SIG-M5 treated with dmso at 0.1 percent for 504 hours (cell line): Measurements from ENCODE around the gene CEP170B.
"Not testable (repeated sequence)": the region's sequence is repeated elsewhere in the genome, so short reads cannot be mapped to it uniquely, and the experiment has no call there.

Experiments
- DNase-seq: peaks from one replicate; lab custom pipeline; 2025; ENCODE audit not compliant: unreplicated experiment; lab: John Stamatoyannopoulos, UW

CEP170B gene

DNA sequence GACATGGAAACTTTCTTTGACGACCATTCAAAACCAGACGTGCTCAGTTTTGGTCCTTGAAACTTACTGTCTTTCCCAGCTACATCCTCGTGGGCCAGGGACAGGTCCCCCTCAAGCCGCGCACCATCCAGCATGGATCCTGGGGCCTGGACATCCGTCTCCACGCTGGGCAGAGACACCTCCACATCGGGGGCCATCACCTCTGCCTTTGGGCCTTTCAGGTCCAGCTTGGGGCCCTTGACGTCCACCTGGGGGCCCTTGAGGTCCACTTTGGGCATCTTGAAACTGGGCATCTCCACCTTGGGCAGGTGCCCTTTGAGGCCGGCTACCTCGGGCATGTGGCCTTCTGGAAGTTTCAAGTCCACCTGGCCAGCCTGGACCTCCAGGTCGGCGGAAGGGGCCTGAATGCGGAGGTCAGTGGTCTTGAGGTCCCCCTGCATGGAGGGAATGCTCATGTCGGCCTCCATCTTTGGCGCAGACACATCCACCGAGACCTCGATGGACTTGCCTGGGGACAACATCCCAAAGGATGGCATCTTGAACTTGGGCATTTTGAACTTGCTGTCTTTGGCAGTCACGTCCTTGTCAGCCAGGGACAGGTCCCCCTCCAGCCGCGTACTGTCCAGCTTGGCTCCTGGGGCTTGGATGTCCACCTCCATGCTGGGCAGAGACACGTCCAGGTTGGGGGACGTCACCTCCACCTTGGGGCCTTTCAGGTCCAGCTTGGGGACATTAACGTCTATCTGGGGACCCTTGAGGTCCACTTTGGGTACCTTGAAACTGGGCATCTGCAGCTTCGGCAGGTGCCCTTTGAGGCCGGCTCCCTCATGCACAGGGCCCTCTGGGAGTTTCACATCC lies 76.7 kb downstream of the CEP170B start:
- no peak for DNase-seq

GRCh38 chr14:104942586-104942985 lies 77.5 kb downstream of the CEP170B start:
- no peak for DNase-seq

- DNase-seq = not testable (repeated sequence)
Measured at GRCh38 chr14:104943216-104944015, 78.3 kb downstream of the CEP170B start.

DNA sequence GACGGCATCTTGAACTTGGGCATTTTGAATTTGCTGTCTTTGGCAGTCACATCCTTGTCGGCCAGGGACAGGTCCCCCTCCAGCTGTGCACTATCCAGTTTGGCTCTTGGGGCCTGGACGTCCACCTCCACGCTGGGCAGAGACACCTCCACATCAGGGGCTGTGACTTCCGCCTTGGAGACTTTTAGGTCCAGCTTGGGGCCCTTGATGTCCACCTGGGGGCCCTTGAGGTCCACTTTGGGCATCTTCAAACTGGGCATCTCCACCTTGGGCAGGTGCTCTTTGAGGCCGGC lies 78.9 kb downstream of the CEP170B start:
- DNase-seq = not testable (repeated sequence)

GRCh38 chr14:104944436-104945205 lies 79.6 kb downstream of the CEP170B start:
- DNase-seq = not testable (repeated sequence)

- DNase-seq = not testable (repeated sequence)
Measured at GRCh38 chr14:104945266-104945665, 80.2 kb downstream of the CEP170B start.
